GM12801 (cell line): ENCODE measurements around the gene GSTM4.

Experiments
- TF ChIP-seq, protein P1 (sequence below): IDR thresholded peaks from one replicate; pipeline ENCODE4 v1.5.1; 2011; ENCODE audit warnings: control low read depth; ENCODE audit not compliant: insufficient read length; ENCODE audit errors: extremely low read depth

GSTM4 gene

DNA sequence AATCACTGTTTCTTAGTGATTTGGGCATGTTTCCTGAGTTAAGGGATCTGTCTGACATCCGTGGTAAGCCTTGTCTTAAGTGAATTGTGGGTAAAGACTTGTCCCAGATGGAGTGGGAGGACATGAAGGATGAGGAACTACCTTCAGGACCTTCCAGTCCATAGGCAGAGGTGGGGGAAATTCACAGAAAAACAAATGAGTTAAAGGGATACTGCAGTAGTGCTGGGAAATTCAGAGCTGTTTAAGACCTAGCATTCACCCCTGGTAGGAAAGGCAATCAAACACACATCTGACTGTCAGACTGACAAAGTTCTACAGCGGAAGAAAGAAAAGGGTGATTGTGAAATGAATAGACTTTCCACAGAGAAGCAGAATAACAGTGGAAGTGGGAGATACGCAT is 39.5 kb upstream of the GSTM4 start:
- TF ChIP-seq, protein P1, sequence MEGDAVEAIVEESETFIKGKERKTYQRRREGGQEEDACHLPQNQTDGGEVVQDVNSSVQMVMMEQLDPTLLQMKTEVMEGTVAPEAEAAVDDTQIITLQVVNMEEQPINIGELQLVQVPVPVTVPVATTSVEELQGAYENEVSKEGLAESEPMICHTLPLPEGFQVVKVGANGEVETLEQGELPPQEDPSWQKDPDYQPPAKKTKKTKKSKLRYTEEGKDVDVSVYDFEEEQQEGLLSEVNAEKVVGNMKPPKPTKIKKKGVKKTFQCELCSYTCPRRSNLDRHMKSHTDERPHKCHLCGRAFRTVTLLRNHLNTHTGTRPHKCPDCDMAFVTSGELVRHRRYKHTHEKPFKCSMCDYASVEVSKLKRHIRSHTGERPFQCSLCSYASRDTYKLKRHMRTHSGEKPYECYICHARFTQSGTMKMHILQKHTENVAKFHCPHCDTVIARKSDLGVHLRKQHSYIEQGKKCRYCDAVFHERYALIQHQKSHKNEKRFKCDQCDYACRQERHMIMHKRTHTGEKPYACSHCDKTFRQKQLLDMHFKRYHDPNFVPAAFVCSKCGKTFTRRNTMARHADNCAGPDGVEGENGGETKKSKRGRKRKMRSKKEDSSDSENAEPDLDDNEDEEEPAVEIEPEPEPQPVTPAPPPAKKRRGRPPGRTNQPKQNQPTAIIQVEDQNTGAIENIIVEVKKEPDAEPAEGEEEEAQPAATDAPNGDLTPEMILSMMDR: no peak

DNA sequence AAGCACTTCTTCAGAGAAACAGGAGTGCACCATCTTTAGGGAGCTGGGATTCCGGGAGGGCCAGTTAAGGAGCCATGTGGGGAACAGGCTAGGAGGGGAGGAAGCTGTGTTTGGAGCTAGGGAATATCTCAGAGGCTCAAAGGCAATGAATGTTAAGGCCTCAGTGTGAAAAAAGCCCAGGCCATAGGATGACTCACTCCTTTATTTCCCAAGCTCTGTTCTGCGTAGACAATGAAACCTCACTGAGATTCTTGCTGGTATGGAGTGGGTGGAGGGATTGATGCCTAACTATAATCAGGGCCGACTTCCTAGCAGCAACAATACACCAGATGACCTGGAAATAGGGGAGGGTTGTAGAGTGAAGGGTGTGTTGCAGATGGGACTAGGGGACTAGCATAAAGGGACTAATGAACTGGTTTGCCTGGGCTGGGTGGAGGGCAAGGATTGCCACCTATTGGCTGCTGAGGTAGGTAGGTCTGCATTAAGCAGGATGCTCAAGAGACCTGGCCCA is 38.6 kb upstream of the GSTM4 start:
- TF ChIP-seq, protein P1: no peak

DNA sequence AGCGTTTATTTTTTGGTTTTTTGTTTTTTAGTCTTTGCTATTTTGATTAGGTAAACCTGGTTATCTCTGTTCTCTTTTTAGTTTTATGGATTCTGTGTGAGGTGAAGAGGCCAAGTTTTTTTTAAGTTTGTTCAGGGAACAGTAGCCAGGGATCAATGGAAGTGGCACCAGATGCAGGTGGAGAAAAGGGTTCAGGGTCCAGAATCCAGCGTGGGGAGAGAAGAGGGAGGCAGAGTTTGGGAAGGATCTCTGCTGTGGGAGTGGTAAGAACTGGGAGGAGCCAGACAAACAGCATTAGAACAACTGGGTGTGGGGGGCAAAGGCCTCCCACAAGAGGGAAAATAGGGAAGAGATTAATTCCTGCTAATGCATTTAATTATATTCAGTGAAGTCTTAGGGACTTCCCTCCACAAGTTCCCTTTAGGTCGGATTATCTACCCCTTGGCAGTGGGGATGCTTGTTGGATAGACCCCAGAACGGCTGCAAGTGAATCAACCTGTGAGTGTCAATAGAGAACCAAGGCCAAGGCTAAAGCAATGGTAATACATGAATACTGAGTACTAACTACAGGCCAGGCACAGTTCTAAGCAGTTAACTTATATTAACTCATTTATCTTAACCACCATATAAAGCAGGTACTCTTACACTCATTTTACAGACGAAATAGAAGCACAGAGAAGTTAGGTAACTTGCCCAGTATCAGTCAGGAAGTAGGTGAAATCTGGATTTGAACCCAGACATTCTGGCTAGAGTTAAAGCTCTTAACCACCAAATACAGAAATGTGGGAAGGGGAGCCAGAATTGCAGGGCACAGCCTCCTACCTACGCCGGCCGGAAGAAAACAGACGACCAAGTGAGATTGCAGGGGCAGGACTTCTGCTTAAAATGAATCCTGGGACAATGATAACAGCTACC is 37.0 kb upstream of the GSTM4 start:
- TF ChIP-seq, protein P1: no peak

DNA sequence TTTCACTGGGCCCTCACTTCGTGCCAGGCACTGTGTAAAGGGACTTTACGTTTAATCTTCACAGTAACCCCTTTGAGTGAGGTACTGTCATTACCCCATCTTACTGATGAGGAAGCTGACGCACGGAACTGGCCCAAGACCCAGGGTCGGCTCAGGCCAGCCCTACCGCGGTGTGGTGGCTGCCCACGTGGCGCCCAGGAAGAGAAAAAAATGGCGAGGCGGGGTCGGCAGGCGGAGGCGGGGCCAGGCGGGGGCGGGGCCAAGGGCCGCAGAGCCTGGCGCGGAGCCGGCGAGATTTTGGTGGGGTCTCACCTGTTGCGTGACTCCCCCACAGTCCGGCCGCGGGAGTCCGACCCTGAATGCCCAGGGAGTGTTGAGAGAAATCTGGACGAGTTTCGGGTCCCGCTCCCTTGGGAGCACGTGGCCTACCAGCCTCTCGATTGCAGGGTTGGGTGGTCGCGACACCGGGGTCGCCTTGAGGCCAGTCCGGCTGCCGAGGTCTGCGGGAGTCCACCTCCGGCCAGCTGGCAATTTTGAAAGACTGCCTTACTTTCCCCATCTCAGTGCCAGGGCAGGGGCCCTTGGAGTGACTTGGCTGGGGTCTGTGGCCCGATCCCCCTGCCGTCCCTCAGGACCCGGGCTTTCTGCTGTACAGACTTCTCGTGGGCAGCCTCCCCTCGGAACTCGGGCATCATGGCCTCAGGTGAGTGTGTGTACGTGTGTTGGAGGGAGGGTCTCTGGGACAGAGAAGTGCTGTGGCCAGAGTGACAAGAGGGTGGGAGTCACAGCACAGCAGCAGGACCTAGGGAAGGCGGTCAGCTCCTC is 36.1 kb upstream of the GSTM4 start, which contains the start of the genes AMPD2 and GNAT2:
TSS of gene AMPD2 (plus strand) at position 262 of the 825 bp plus-strand sequence. CDS start 1,339 bp downstream, outside the sequence.
TSS of gene GNAT2 (minus strand) at position 41 of the 825 bp plus-strand sequence. CDS start 6,746 bp downstream, outside the sequence.
- TF ChIP-seq, protein P1: no peak

DNA sequence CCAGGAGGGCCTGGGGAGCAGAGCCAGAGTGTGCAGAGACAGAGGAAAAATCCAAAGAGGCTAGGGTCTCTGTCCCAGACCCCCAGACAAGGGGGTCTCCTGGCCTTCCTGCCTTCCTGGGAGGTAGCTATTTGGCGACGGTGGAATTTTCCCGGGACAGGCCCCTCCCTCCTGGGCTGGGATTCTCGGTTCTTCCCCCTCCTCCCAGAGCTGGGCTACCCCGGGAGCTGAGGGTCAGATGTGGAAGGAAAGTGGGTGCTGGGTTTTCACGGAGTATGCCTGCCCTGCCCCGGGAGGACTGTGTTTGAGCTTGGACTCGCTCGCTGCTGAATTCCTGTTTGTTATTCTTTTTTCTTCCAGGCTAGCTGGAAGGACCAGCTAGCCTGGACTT is 35.5 kb upstream of the GSTM4 start:
- TF ChIP-seq, protein P1: no peak

DNA sequence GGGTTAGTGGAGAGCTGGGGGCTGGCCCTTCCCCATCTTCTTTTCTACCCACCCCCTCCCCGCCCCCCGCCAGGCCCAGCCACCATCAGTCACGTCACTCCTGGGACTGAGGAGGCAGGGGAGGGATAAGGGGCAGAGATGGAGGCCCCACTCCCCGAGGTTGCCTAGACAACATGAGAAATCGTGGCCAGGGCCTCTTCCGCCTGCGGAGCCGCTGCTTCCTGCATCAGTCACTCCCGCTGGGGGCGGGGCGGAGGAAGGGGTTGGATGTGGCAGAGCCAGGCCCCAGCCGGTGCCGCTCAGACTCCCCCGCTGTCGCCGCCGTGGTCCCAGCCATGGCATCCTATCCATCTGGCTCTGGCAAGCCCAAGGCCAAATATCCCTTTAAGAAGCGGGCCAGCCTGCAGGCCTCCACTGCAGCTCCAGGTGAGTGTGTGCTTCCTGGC is 35.0 kb upstream of the GSTM4 start:
- TF ChIP-seq, protein P1: no peak
